Kidney (tissue), 14 donors: ENCODE results near the gene SRR. TPM values are rescaled to one million over a fixed set of nuclear protein-coding genes. Genes with fewer than 3 reads are reported as not detected.

Source experiments
- DNase-seq, 5 donors: peaks; one replicate each; pipeline ENCODE4 v3.0.0-alpha.2; 2013 to 2020
- FAIRE-seq: peaks from 2 replicates; lab custom pipeline; 2012; peaks lifted over from hg19 to GRCh38; lab: Jason Lieb, UNC
- H3K27ac ChIP-seq, 2 donors: one replicate each; pipeline ENCODE4 v1.7.0; 2013; ENCODE audit warnings: low read depth in 2 of 2, low read length in 2 of 2, inconsistent platforms in 1 of 2
- H3K27me3 ChIP-seq: one replicate; pipeline ENCODE4 v1.7.1; 2013; ENCODE audit warnings: low read length, inconsistent platforms; ENCODE audit not compliant: control insufficient read depth, insufficient read depth
- H3K36me3 ChIP-seq, 3 donors: one replicate each; pipeline versions ENCODE4 v1.7.0 to v1.7.1; 2013; ENCODE audit warnings: low read length in 3 of 3, control low read depth in 1 of 3, inconsistent platforms in 1 of 3; ENCODE audit not compliant: insufficient read depth in 3 of 3, control insufficient read depth in 2 of 3
- H3K4me1 ChIP-seq, 3 donors: one replicate each; pipeline versions ENCODE4 v1.7.0 to v1.7.1; 2013; ENCODE audit warnings: low read length in 3 of 3, inconsistent platforms in 1 of 3, low read depth in 1 of 3; ENCODE audit not compliant: control insufficient read depth in 2 of 3, insufficient read depth in 2 of 3
- H3K4me3 ChIP-seq, 3 donors: one replicate each; pipeline versions ENCODE4 v1.7.0 to v1.8.1; 2013; ENCODE audit warnings: low read length in 3 of 3, control low read depth in 1 of 3, inconsistent platforms in 1 of 3
- H3K9ac ChIP-seq, 3 donors: one replicate each; pipeline versions ENCODE4 v1.7.0 to v1.7.1; 2013; ENCODE audit warnings: low read length in 3 of 3, control low read depth in 1 of 3, inconsistent platforms in 1 of 3
- H3K9me3 ChIP-seq, 3 donors: one replicate each; pipeline versions ENCODE4 v1.7.0 to v1.7.1; 2013; ENCODE audit warnings: low read length in 3 of 3, control low read depth in 1 of 3, inconsistent platforms in 1 of 3; ENCODE audit not compliant: control insufficient read depth in 2 of 3, insufficient read depth in 1 of 3
- CTCF ChIP-seq: IDR thresholded peaks from 3 replicates; pipeline ENCODE4 v1.5.1; 2012; ENCODE audit warnings: mild to moderate bottlenecking, moderate library complexity, borderline replicate concordance; ENCODE audit not compliant: insufficient read depth; ENCODE audit errors: extremely low read depth
- intact Hi-C: fragments of 100-400 bp; cut with DNase I; formaldehyde crosslinking; loops from one replicate; pipeline ENCODE4 v1.11.1; 2022
- polyA plus RNA-seq: library from polyadenylated mRNA; stranded (reverse); fragments of 350-450 nt; fragmentation: Illumina TruSeq; extraction: RNeasy Lipid Tissue Mini Kit (QIAGEN cat#74804); gene quantifications from one replicate; pipeline ENCODE4 v1.2.3, GENCODE V29; 2014; ENCODE audit warnings: low read depth, low replicate concordance; ENCODE audit not compliant: insufficient read depth
- total RNA-seq: library from RNA; stranded (reverse); fragmentation: NEBNext Ultra II Directional; extraction: Animal tissue kit (Norgen Biotek cat#: 25700); gene quantifications from one replicate; pipeline ENCODE4 v1.2.1, GENCODE V29; 2021
- donor health status: control.
- donor health status: control.
- donor health status: control.
- donor health status: control.
- donor health status: control.
- donor health status: DM: yes; HTN: yes; CAD: no.
- donor health status: Normal renal cell carcinoma (clear cell type).

The SRR gene
- total and polyA plus RNA-seq, 2 donors from 2014 or later, result 3.5 to 10.0 TPM

GRCh38 chr17:2271985-2272702 is 31.6 kb upstream of the SRR start:
- H3K36me3 ChIP-seq, result peaks cover 4 to 7% (median 5%) of the 10 kb centered on the region in 3 donors
- H3K27me3 ChIP-seq, result no peaks in the 10 kb centered on the region
- intact Hi-C loops, result no loop called here
- H3K9me3 ChIP-seq, result no peaks in the 10 kb centered on the region
- TF ChIP-seq CTCF, result no peak
- DNase-seq (no peak), FAIRE-seq (no peak)
- no peak overlapping the region for H3K4me3 ChIP-seq
- H3K9ac ChIP-seq, result no peak overlapping the region
- H3K27ac ChIP-seq, result no peak overlapping the region
- H3K4me1 ChIP-seq, result no peaks in the 10 kb centered on the region

- no peaks in the 10 kb centered on the region for H3K9me3 ChIP-seq
- H3K27me3 ChIP-seq, result no peaks in the 10 kb centered on the region
- H3K36me3 ChIP-seq, result peaks cover 4 to 7% (median 7%) of the 10 kb centered on the region in 3 donors
- no peak overlapping the region for H3K4me3 ChIP-seq
- DNase-seq (no peak), FAIRE-seq (no peak)
- H3K4me1 ChIP-seq, result no peaks in the 10 kb centered on the region
- no peak overlapping the region for H3K9ac ChIP-seq
- intact Hi-C loops, result no loop called here
- H3K27ac ChIP-seq, result no peak overlapping the region
- no peak for TF ChIP-seq CTCF
These were observed 29.3 kb upstream of the SRR start for GRCh38 chr17:2274414-2274813.

- no peak overlapping the region for H3K4me3 ChIP-seq
- intact Hi-C loops, result no loop called here
- H3K4me1 ChIP-seq, result no peaks in the 10 kb centered on the region
- no peak for FAIRE-seq
- H3K27ac ChIP-seq, result no peak overlapping the region
- peaks cover 9 to 12% (median 11%) of the 10 kb centered on the region in 3 donors for H3K36me3 ChIP-seq
- H3K9me3 ChIP-seq, result no peaks in the 10 kb centered on the region
- TF ChIP-seq CTCF, result no peak
- DNase-seq, result no peak
- no peak overlapping the region for H3K9ac ChIP-seq
- no peaks in the 10 kb centered on the region for H3K27me3 ChIP-seq
These were observed 28.0 kb upstream of the SRR start for GRCh38 chr17:2275722-2276121.
